ENCODE measurements around the gene SCLY.

- no peak for TF ChIP-seq GATA3 (IDR thresholded peaks at IDR 0.05; ENCODE audit: low read depth, low read length)
- TF ChIP-seq GATA2 (IDR thresholded peaks at IDR 0.05; ENCODE audit: low read depth, low read length), result no peak
These were observed 16.9 kb upstream of the SCLY start for GRCh38 chr2:238043851-238044250.

Measured in SH-SY5Y (cell line).